ENCODE results near the gene IRX6. TPM values are rescaled to one million over a fixed set of nuclear protein-coding genes. Genes with fewer than 3 reads are reported as not detected.
A peak's percentile ranks its signal among the peaks of the same experiment; 100 is the strongest.

IRX6 gene
- total and polyA plus RNA-seq, 2 of the 8 experiments (the other 6 are each of a cell fraction or from before 2014, with no cell fraction given), result 0.61 TPM; not detected in 1

DNA sequence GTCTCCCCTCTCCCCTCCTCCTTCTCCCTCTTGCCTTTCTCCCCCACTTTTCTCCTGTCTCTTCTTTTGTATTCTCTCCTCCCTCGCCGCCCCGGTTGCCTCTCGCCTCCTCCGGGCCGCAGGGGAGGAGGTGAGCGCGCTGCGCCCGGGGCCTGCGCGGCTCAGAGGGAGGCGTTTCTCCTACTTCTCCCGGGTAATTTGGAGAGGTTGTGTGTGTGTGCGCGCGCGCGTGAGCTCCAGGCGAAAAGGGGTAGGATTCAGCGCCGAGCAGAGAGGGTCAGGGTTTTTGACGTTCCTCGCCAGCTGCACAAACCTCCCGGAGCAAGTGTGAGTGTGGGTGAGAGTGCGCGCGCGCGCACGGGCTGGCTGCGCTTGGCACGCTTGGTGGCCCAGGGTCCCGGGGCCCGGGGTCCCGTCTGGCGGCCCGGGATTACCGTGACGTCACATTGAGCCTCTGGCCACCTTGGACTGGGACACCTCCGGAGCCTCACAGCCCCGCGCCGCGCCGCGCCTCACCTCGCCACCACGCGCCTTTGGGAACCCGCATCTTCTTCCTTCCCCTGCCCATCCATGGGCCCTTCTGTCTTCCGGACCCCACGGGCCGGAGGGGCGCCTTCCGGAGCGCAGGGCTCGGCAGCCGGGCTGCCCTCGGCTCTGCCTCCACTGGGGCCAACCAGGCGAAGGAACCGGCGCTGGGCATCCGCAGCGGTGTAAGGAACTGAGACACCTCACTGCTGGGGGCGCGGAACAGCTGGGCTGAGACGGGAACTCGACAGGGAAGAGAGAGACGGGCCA lies 479 bp downstream of the IRX6 start (continued):
- TF ChIP-seq EP300 (IDR thresholded peaks at IDR 0.05; ENCODE audit: borderline replicate concordance in 1 of 2, low read depth in 2 of 2, low read length in 2 of 2) (no peak), BACH1 (IDR thresholded peaks at IDR 0.05; ENCODE audit: low read length) (no peak), BCL11A (IDR thresholded peaks at IDR 0.05; ENCODE audit: low read depth in 2 of 2, low read length in 2 of 2) (no peak), SAP30 (IDR thresholded peaks at IDR 0.05; ENCODE audit: insufficient read depth, insufficient replicate concordance, low read length) (no peak), ATF3 (IDR thresholded peaks at IDR 0.05; ENCODE audit: insufficient read depth, low read depth, low read length) (no peak), KDM5A (IDR thresholded peaks at IDR 0.05; ENCODE audit: low read length) (no peak), CBX8 (IDR thresholded peaks at IDR 0.05; ENCODE audit: borderline replicate concordance, low read depth, low read length) (no peak), CTBP2 (IDR thresholded peaks at IDR 0.05; ENCODE audit: borderline replicate concordance, insufficient read depth, insufficient read length, low read length) (no peak), PHF8 (conservative IDR thresholded peaks at IDR 0.05; ENCODE audit: low read depth, low read length) (no peak; the same call in 1 of the 2 replicates), SIN3A (conservative IDR thresholded peaks at IDR 0.05 in 1 of 2, IDR thresholded peaks at IDR 0.05 in 1 of 2; ENCODE audit: low read depth in 1 of 2, low read length in 2 of 2) (no peak), TEAD4 (IDR thresholded peaks at IDR 0.05; ENCODE audit: low read depth, low read length) (no peak), POLR2A (IDR thresholded peaks at IDR 0.05; ENCODE audit: control extremely low read depth in 1 of 2, low read depth in 2 of 2, low read length in 2 of 2) (no peak), RBBP5 (IDR thresholded peaks at IDR 0.05; ENCODE audit: borderline replicate concordance, low read depth, low read length) (no peak; the same call in 1 of the 2 replicates), JUND (IDR thresholded peaks at IDR 0.05; ENCODE audit: low read length) (no peak), ASH2L (IDR thresholded peaks at IDR 0.05; ENCODE audit: low read length) (peak; percentile 73), POU5F1 (IDR thresholded peaks at IDR 0.05; ENCODE audit: low read depth, low read length) (no peak), FOSL1 (IDR thresholded peaks at IDR 0.05; ENCODE audit: insufficient read depth, low read depth, low read length) (no peak)
- TF ChIP-seq, protein P1, sequence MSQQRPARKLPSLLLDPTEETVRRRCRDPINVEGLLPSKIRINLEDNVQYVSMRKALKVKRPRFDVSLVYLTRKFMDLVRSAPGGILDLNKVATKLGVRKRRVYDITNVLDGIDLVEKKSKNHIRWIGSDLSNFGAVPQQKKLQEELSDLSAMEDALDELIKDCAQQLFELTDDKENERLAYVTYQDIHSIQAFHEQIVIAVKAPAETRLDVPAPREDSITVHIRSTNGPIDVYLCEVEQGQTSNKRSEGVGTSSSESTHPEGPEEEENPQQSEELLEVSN (IDR thresholded peaks at IDR 0.05), result 0 out of 2 replicates have a peak, but pooled peaks have one; percentile 15
- TF ChIP-seq, protein P2, sequence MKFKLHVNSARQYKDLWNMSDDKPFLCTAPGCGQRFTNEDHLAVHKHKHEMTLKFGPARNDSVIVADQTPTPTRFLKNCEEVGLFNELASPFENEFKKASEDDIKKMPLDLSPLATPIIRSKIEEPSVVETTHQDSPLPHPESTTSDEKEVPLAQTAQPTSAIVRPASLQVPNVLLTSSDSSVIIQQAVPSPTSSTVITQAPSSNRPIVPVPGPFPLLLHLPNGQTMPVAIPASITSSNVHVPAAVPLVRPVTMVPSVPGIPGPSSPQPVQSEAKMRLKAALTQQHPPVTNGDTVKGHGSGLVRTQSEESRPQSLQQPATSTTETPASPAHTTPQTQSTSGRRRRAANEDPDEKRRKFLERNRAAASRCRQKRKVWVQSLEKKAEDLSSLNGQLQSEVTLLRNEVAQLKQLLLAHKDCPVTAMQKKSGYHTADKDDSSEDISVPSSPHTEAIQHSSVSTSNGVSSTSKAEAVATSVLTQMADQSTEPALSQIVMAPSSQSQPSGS (IDR thresholded peaks at IDR 0.05; ENCODE audit: low read length), result no peak
